Suprapubic skin (tissue), 4 donors: Measurements from ENCODE around the gene EBF4. TPM values are rescaled to one million over a fixed set of nuclear protein-coding genes. Genes with fewer than 3 reads are reported as not detected.

Source experiments
- DNase-seq, 2 donors: peaks; one replicate each; pipeline ENCODE4 v3.0.0-alpha.2; 2019; ENCODE audit warnings: low spot score in 2 of 2
- H3K27ac ChIP-seq: fragments of 200-600 bp; sonication (generic); one replicate; pipeline ENCODE4 v1.5.1; 2019
- H3K27me3 ChIP-seq: fragments of 200-600 bp; sonication (generic); one replicate; pipeline ENCODE4 v1.5.1; 2019
- H3K36me3 ChIP-seq: fragments of 200-600 bp; sonication (generic); one replicate; pipeline ENCODE4 v1.5.1; 2019
- H3K4me1 ChIP-seq: fragments of 200-600 bp; sonication (generic); one replicate; pipeline ENCODE4 v1.5.1; 2019
- H3K4me3 ChIP-seq: fragments of 200-600 bp; sonication (generic); one replicate; pipeline ENCODE4 v1.5.1; 2019; ENCODE audit warnings: mild to moderate bottlenecking
- H3K9me3 ChIP-seq: fragments of 200-600 bp; sonication (generic); one replicate; pipeline ENCODE4 v1.5.1; 2019
- EP300 ChIP-seq: sonication (generic); formaldehyde crosslinking; IDR thresholded peaks from one replicate; pipeline ENCODE4 v1.6.1; 2017; ENCODE audit warnings: antibody characterized with exemption
- POLR2A ChIP-seq, 2 donors: fragments of 450-650 bp; IDR thresholded peaks; one replicate each; pipeline ENCODE4 v1.6.1; 2017; ENCODE audit warnings: antibody characterized with exemption in 2 of 2, mild to moderate bottlenecking in 2 of 2, moderate library complexity in 2 of 2
- POLR2AphosphoS5 ChIP-seq, 3 donors: sonication (generic); formaldehyde crosslinking; IDR thresholded peaks; one replicate each; pipeline ENCODE4 v1.6.1; 2017; ENCODE audit warnings: antibody characterized with exemption in 3 of 3
- WGBS: methylation state at CpG from one replicate; pipeline ENCODE4 v1.1.5; 2018; 5-methylcytosine and 5-hydroxymethylcytosine counted together
- total RNA-seq, 4 donors: library from RNA; depleted of rRNA; stranded (reverse); fragments of >200 nt; gene quantifications; one replicate each; pipeline ENCODE4 v1.1.0, GENCODE V29; 2016
- TF ChIP-seq, protein P1 (sequence below), 2 donors: fragments of 200-600 bp in 1 of 2; fragments of 450-650 bp in 1 of 2; sonication (generic) in 1 of 2; IDR thresholded peaks; one replicate each; pipeline ENCODE4 v1.5.1; 2016 to 2019; ENCODE audit warnings: antibody characterized with exemption in 2 of 2, mild to moderate bottlenecking in 1 of 2, moderate library complexity in 1 of 2

Gene EBF4
- total RNA-seq, 4 donors from 2014 or later: 5.9 to 12.6 (median 6.3) TPM

GRCh38 chr20:2700913-2701620, 8.5 kb downstream of the EBF4 start:
- Histone ChIP-seq H3K4me3 (no peak overlapping the region), H3K4me1 (no peaks in the 10 kb centered on the region), H3K27ac (no peak overlapping the region), H3K27me3 (peaks cover 10% of the 10 kb centered on the region), H3K36me3 (no peaks in the 10 kb centered on the region), H3K9me3 (no peaks in the 10 kb centered on the region)
- peak; percentile 49 to 68 for DNase-seq
- TF ChIP-seq POLR2A (IDR thresholded peaks at IDR 0.05): no peak
- no peak for TF ChIP-seq POLR2AphosphoS5 (IDR thresholded peaks at IDR 0.05)
- TF ChIP-seq, protein P1, sequence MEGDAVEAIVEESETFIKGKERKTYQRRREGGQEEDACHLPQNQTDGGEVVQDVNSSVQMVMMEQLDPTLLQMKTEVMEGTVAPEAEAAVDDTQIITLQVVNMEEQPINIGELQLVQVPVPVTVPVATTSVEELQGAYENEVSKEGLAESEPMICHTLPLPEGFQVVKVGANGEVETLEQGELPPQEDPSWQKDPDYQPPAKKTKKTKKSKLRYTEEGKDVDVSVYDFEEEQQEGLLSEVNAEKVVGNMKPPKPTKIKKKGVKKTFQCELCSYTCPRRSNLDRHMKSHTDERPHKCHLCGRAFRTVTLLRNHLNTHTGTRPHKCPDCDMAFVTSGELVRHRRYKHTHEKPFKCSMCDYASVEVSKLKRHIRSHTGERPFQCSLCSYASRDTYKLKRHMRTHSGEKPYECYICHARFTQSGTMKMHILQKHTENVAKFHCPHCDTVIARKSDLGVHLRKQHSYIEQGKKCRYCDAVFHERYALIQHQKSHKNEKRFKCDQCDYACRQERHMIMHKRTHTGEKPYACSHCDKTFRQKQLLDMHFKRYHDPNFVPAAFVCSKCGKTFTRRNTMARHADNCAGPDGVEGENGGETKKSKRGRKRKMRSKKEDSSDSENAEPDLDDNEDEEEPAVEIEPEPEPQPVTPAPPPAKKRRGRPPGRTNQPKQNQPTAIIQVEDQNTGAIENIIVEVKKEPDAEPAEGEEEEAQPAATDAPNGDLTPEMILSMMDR (IDR thresholded peaks at IDR 0.05): no peak
- no peak for TF ChIP-seq EP300
- 71% methylated on average over 6 of the region's 9 CpGs for WGBS

DNA sequence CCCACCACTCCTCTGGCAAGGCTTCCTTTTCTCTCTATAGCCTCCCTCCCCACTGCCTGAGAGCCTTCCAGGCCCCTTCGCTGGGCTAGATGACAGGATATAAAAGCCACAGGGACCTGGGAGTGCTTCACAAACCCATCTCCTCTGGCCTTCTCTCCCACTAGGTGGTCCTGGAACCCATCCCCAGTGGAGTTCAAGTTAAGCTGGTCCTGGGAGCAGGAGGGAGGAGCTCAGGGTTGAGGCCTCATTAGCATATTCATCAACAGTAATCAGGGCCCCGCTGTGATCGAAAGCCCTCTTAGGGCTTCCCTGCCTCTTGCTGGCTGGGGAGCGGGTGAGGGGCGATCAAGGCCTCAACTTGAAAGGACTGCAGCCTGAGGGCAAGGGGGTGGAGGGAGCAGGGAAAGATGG, 9.1 kb downstream of the EBF4 start:
- Histone ChIP-seq H3K4me3 (no peak overlapping the region), H3K9me3 (no peaks in the 10 kb centered on the region), H3K27me3 (peaks cover 9% of the 10 kb centered on the region), H3K27ac (no peak overlapping the region), H3K36me3 (no peaks in the 10 kb centered on the region), H3K4me1 (no peaks in the 10 kb centered on the region)
- peak in 1 of 2 donors; percentile 62 for DNase-seq
- WGBS: 85% methylated on average over 5 of the region's 5 CpGs
- TF ChIP-seq, protein P1 (IDR thresholded peaks at IDR 0.05): no peak
- TF ChIP-seq EP300 (no peak), POLR2AphosphoS5 (IDR thresholded peaks at IDR 0.05) (no peak), POLR2A (IDR thresholded peaks at IDR 0.05) (no peak)

DNA sequence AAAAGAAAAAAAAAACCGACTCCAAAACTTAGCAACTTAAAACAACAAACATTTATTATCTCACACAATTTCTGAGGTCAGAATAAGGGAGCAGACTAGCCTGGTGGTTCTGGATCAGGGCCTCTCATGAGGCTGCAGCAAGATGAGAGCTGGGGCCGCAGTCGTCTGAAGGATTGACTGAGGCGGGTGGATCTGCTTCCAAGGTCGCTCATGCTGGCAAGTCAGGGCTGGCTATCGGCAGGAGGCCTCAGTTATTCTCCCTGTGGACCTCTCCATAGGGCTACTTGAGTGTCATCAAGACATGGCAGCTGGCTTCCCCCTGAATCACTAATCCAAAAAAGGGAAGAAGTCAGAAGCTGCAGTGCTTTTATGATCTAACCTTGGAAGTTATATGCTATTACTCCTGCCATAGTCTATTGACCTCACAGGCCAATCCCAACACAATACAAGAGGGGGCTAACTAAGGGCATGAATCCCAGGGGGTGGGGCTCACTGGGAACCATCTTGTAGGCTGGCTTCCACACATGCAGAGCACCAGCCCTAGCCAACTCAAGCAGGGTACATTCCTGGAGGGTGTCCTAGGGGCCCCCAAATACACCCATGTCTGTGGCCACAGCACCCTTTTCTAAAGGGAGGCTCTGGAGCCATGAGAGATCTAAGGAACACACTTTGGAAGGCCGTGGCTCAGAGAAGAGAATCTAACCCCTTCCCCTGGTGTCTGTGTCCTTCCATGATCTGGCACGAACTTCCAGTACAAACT, 11.3 kb downstream of the EBF4 start:
- 86% methylated on average over 6 of the region's 8 CpGs for WGBS
- no peaks in the 10 kb centered on the region for H3K4me1 ChIP-seq
- no peaks in the 10 kb centered on the region for H3K9me3 ChIP-seq
- H3K27ac ChIP-seq: no peak overlapping the region
- peaks cover 5% of the 10 kb centered on the region for H3K27me3 ChIP-seq
- no peak overlapping the region for H3K4me3 ChIP-seq
- TF ChIP-seq EP300 (no peak), POLR2AphosphoS5 (IDR thresholded peaks at IDR 0.05) (no peak), POLR2A (IDR thresholded peaks at IDR 0.05) (no peak)
- TF ChIP-seq, protein P1 (IDR thresholded peaks at IDR 0.05): no peak
- DNase-seq: no peak
- H3K36me3 ChIP-seq: no peaks in the 10 kb centered on the region

DNA sequence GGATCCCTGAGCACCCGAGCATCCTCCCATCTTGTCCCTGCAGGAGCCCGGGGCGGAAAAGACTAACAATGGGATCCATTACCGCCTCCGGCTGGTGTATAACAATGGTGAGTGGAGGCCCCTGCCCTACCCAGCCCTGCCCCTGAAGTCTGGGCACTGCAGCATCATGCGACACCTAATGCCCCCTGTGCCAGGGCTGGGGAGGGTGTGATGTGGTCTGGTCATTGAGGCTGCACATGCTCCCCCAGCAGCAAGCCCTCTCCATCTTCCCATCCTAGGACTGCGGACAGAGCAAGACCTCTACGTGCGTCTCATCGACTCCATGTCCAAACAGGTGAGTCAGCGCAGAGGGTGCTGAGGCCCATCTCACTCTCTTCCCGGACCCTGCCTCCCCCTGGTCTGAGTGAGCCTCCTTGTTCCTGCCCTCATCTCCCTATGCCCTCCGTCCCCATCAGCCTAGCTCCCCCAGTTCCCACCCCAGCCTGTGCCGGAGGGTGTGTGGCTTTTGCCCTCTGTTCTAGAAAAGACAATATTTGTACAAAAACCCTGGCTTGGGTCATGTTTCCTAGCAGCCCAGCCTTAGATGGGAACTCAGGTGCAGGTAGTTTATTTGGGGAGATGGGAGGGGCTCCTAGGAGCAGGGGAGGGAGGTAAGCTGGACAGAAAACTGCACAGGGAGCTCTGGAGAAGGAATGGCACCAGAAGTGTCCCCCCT, 13.5 kb downstream of the EBF4 start:
- Histone ChIP-seq H3K4me3 (no peak overlapping the region), H3K27me3 (peaks cover 5% of the 10 kb centered on the region), H3K4me1 (no peaks in the 10 kb centered on the region), H3K36me3 (no peaks in the 10 kb centered on the region), H3K27ac (no peak overlapping the region), H3K9me3 (no peaks in the 10 kb centered on the region)
- DNase-seq: peak in 1 of 2 donors; percentile 75
- 87% methylated on average over 14 of the region's 14 CpGs for WGBS
- TF ChIP-seq EP300: no peak
- TF ChIP-seq, protein P1 (IDR thresholded peaks at IDR 0.05): no peak
- no peak for TF ChIP-seq POLR2AphosphoS5 (IDR thresholded peaks at IDR 0.05)
- TF ChIP-seq POLR2A (IDR thresholded peaks at IDR 0.05): no peak
